Caco-2 (cell line): Measurements from ENCODE around the gene MAGEA4. TPM values are rescaled to one million over a fixed set of nuclear protein-coding genes. Genes with fewer than 3 reads are reported as not detected.

Experiments used
- Bru-seq: library from RNA; stranded (reverse); fragments of 400-500 nt; gene quantifications from one replicate; lab custom pipeline; 2021; lab: Mats Ljungman, UMichigan
- BruChase-seq, 2 experiments: library from RNA; stranded (reverse); fragments of 400-500 nt; gene quantifications; one replicate each; lab custom pipeline; 2021; lab: Mats Ljungman, UMichigan
- BruUV-seq: library from RNA; stranded (reverse); fragments of 400-500 nt; replicated peaks from 2 replicates; lab custom pipeline; 2021; lab: Mats Ljungman, UMichigan
- CTCF ChIA-PET: fragments of 300-600 bp; sonication (Branson Sonifier 250); formaldehyde crosslinking; loops from one replicate; lab custom pipeline; 2022; ENCODE audit warnings: antibody characterized with exemption; lab: Charles Lee
- POLR2A ChIA-PET: fragments of 300-600 bp; sonication (Branson Sonifier 250); formaldehyde crosslinking; loops from one replicate; lab custom pipeline; 2022; ENCODE audit warnings: antibody characterized with exemption; lab: Charles Lee
- DNase-seq, 2 experiments: peaks; one replicate each; pipeline versions ENCODE4 v3.0.0 to v3.0.0-alpha.2; 2020 to 2022
- H3K27me3 ChIP-seq: replicated peaks from 2 replicates; pipeline ENCODE4 v1.6.0; 2011; ENCODE audit warnings: low read length; ENCODE audit not compliant: control insufficient read depth, insufficient read depth
- H3K36me3 ChIP-seq: 2 replicates; pipeline ENCODE4 v1.5.1; 2011; ENCODE audit warnings: low read length; ENCODE audit not compliant: control insufficient read depth, insufficient read depth
- H3K4me1 ChIP-seq: fragments of 250-450 bp; sonication (Bioruptor Pico); 2 replicates; pipeline ENCODE4 v1.5.1; 2020; ENCODE audit warnings: mild to moderate bottlenecking
- H3K4me3 ChIP-seq: 2 replicates; pipeline ENCODE4 v1.5.1; 2011; ENCODE audit warnings: low read depth, mild to moderate bottlenecking, control low read depth, low read length
- H3K9me3 ChIP-seq: fragments of 250-450 bp; sonication (Bioruptor Pico); 2 replicates; pipeline ENCODE4 v1.5.1; 2020; ENCODE audit warnings: mild to moderate bottlenecking, moderate library complexity
- H3K27ac Mint-ChIP-seq: one replicate; pipeline ENCODE4 v1.8.0; 2022; ENCODE audit warnings: mixed read lengths; ENCODE audit not compliant: unreplicated experiment
- H3K27me3 Mint-ChIP-seq: one replicate; pipeline ENCODE4 v1.8.0; 2022; ENCODE audit warnings: mixed read lengths; ENCODE audit not compliant: insufficient read depth, unreplicated experiment
- H3K36me3 Mint-ChIP-seq: one replicate; pipeline ENCODE4 v1.8.0; 2022; ENCODE audit warnings: mild to moderate bottlenecking, mixed read lengths; ENCODE audit not compliant: insufficient read depth, unreplicated experiment
- H3K4me1 Mint-ChIP-seq: one replicate; pipeline ENCODE4 v1.8.0; 2022; ENCODE audit warnings: low read depth, mixed read lengths; ENCODE audit not compliant: unreplicated experiment
- H3K4me3 Mint-ChIP-seq: one replicate; pipeline ENCODE4 v1.8.0; 2022; ENCODE audit warnings: mild to moderate bottlenecking, moderate library complexity, mixed read lengths; ENCODE audit not compliant: unreplicated experiment
- H3K9me3 Mint-ChIP-seq: one replicate; pipeline ENCODE4 v1.8.0; 2022; ENCODE audit warnings: mixed read lengths; ENCODE audit not compliant: unreplicated experiment
- intact Hi-C: fragments of 100-400 bp; cut with micrococcal nuclease; formaldehyde crosslinking; loops from one replicate; pipeline ENCODE4 v1.10.0; 2022; ENCODE audit not compliant: unreplicated experiment
- long read RNA-seq: library from polyadenylated mRNA; stranded (forward); transcript quantifications from one replicate; pipeline ENCODE4 v2.0.0, GENCODE V29; 2022
- total RNA-seq: library from RNA; stranded (reverse); gene quantifications from 2 replicates; pipeline ENCODE4 v1.2.3, GENCODE V29; 2022
- TF ChIP-seq, protein P1 (sequence below), 2 experiments: fragments of 200-600 bp in 1 of 2; IDR thresholded peaks; 1 replicate in 1 of 2; 2 replicates in 1 of 2; pipeline versions ENCODE4 v1.5.1 to v1.8.0; 2011 to 2022; ENCODE audit warnings: antibody characterized with exemption in 1 of 2, control low read depth in 1 of 2, inconsistent platforms in 1 of 2, low read depth in 1 of 2, low read length in 1 of 2, mild to moderate bottlenecking in 1 of 2, moderate library complexity in 1 of 2; ENCODE audit not compliant: insufficient read depth in 1 of 2, severe bottlenecking in 1 of 2, unreplicated experiment in 1 of 2

Gene MAGEA4, protein sequence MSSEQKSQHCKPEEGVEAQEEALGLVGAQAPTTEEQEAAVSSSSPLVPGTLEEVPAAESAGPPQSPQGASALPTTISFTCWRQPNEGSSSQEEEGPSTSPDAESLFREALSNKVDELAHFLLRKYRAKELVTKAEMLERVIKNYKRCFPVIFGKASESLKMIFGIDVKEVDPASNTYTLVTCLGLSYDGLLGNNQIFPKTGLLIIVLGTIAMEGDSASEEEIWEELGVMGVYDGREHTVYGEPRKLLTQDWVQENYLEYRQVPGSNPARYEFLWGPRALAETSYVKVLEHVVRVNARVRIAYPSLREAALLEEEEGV
- total RNA-seq (not detected in 2 replicates), Bru-seq, nascent RNA (not detected), BruChase-seq, experiment 1, labeled RNA remaining after a 2-hour chase (not detected), BruChase-seq, experiment 2, labeled RNA remaining after a 6-hour chase (not detected)
- long read RNA-seq, result 0 reads

DNA sequence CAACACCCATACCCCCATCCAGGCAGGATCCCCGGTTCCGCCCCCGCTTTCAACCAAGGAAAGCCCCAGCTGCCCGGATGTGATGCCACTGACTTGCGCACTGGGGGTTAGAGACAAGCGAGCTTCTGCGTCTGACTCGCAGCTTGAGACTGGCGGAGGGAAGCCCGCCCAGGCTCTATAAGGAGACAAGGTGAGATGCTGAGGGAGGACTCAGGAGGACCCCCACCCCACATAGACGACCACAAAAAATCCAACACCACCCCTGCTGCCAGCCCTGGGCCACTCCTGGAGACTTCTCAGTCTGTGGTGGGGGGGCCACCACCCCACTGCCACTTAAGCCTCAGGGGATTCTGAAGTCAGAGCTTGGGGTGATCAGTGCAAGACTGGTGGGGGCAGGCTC lies at the start of gene MAGEA4:
Gene MAGEA4, plus strand, starts transcription at position 110 of the 400 bp plus-strand sequence. CDS start 10,776 bp downstream, outside the sequence.
- no peak within 1 kb of the TSS for H3K27ac Mint-ChIP-seq
- intact Hi-C loops, result no loop called here

DNA sequence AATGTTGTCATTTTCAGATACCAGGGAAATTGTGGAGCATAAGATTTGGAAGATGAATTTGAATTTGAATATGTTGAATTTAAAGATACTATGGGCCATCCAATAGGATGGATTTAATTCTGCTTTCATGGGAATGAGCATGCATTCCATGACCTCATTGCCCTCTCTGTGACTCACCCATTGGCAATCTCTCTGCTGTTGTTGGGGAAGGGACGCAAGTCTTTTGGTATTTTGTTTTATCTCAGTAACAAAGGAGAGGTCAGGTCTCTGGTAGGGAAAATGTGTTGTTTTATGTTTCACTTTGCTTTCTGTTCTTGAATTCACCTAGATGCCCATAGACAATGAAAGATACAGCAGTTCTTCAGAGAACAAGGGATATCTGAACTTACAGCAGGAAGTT lies 42.1 kb upstream of the MAGEA4 start:
- no peaks in the 10 kb centered on the region for H3K27me3 ChIP-seq
- H3K27ac Mint-ChIP-seq, result no peak overlapping the region

More for the DNA sequence above, at the start of gene MAGEA4:
- POLR2A ChIA-PET, result no interaction called here
- Mint-ChIP-seq H3K4me1 (no peaks in the 10 kb centered on the region), H3K9me3 (no peaks in the 10 kb centered on the region), H3K4me3 (no peak within 1 kb of the TSS), H3K27me3 (no peaks in the 10 kb centered on the region), H3K36me3 (no peaks in the 10 kb centered on the region)
- no TSS peak for BruUV-seq
- no peaks in the 10 kb centered on the region for H3K9me3 ChIP-seq
- no peak within 1 kb of the TSS for H3K4me3 ChIP-seq
- no peak for DNase-seq
- no peaks in the 10 kb centered on the region for H3K36me3 ChIP-seq
- TF ChIP-seq, protein P1, sequence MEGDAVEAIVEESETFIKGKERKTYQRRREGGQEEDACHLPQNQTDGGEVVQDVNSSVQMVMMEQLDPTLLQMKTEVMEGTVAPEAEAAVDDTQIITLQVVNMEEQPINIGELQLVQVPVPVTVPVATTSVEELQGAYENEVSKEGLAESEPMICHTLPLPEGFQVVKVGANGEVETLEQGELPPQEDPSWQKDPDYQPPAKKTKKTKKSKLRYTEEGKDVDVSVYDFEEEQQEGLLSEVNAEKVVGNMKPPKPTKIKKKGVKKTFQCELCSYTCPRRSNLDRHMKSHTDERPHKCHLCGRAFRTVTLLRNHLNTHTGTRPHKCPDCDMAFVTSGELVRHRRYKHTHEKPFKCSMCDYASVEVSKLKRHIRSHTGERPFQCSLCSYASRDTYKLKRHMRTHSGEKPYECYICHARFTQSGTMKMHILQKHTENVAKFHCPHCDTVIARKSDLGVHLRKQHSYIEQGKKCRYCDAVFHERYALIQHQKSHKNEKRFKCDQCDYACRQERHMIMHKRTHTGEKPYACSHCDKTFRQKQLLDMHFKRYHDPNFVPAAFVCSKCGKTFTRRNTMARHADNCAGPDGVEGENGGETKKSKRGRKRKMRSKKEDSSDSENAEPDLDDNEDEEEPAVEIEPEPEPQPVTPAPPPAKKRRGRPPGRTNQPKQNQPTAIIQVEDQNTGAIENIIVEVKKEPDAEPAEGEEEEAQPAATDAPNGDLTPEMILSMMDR (IDR thresholded peaks at IDR 0.05; ENCODE audit: insufficient read depth in 1 of 2, low read depth in 1 of 2, low read length in 1 of 2, severe bottlenecking in 1 of 2, unreplicated experiment in 1 of 2), result no peak
- no peaks in the 10 kb centered on the region for H3K27me3 ChIP-seq
- CTCF ChIA-PET, result no interaction called here
- no peaks in the 10 kb centered on the region for H3K4me1 ChIP-seq

DNA sequence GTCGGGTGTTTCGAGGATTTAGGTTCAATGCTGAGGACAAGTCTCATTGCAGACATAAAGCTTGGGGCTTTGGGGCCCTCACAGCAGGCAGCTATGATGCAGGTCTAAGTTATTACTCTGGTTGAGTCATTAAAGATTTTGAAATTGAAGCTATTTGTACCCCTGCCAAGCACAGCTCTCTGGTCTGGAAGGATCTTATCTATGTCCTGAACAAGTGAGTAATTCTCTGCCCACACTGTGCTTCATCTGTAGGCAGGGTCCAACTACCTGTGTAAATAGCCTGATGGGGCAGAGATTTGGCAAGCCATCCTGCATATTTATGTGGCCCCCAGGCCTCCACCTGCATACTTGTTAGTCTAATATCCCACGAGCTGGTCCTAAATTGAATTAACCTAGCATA lies 41.4 kb upstream of the MAGEA4 start:
- no peaks in the 10 kb centered on the region for H3K36me3 ChIP-seq
- BruUV-seq, result no TSS peak
- TF ChIP-seq, protein P1 (IDR thresholded peaks at IDR 0.05; ENCODE audit: insufficient read depth in 1 of 2, low read depth in 1 of 2, low read length in 1 of 2, severe bottlenecking in 1 of 2, unreplicated experiment in 1 of 2), result no peak
- Mint-ChIP-seq H3K36me3 (no peaks in the 10 kb centered on the region), H3K9me3 (peaks cover 7% of the 10 kb centered on the region), H3K4me1 (peaks cover 8% of the 10 kb centered on the region), H3K27ac (no peak overlapping the region), H3K4me3 (no peak overlapping the region), H3K27me3 (peaks cover 3% of the 10 kb centered on the region)
- no peak overlapping the region for H3K4me3 ChIP-seq
- intact Hi-C loops, result no loop called here
- no peaks in the 10 kb centered on the region for H3K9me3 ChIP-seq
- H3K4me1 ChIP-seq, result no peaks in the 10 kb centered on the region
- ChIA-PET POLR2A (no interaction called here), CTCF (no interaction called here)
- no peak for DNase-seq
- H3K27me3 ChIP-seq, result no peaks in the 10 kb centered on the region

More for the DNA sequence above, 42.1 kb upstream of the MAGEA4 start:
- TF ChIP-seq, protein P1 (IDR thresholded peaks at IDR 0.05; ENCODE audit: insufficient read depth in 1 of 2, low read depth in 1 of 2, low read length in 1 of 2, severe bottlenecking in 1 of 2, unreplicated experiment in 1 of 2), result no peak
- H3K4me3 ChIP-seq, result no peak overlapping the region
- no peak for DNase-seq
- BruUV-seq, result no TSS peak
- H3K36me3 ChIP-seq, result no peaks in the 10 kb centered on the region
- no peaks in the 10 kb centered on the region for H3K9me3 ChIP-seq
- no peaks in the 10 kb centered on the region for H3K4me1 ChIP-seq
- Mint-ChIP-seq H3K4me3 (no peak overlapping the region), H3K36me3 (no peaks in the 10 kb centered on the region), H3K9me3 (peaks cover 10% of the 10 kb centered on the region), H3K27me3 (peaks cover 3% of the 10 kb centered on the region), H3K4me1 (peaks cover 8% of the 10 kb centered on the region)
- intact Hi-C loops, result no loop called here
- POLR2A ChIA-PET, result no interaction called here
- CTCF ChIA-PET, result no interaction called here
